H9 (cell line): ENCODE results near the gene GABARAPL2. TPM values are rescaled to one million over a fixed set of nuclear protein-coding genes. Genes with fewer than 3 reads are reported as not detected.

Source experiments
- DNase-seq: peaks from one replicate; pipeline ENCODE4 v3.0.0-alpha.2; 2017
- H2AFZ ChIP-seq: one replicate; pipeline ENCODE4 v1.6.1; 2013; ENCODE audit warnings: mild to moderate bottlenecking, low read length, control low read depth, moderate library complexity
- H2AK5ac ChIP-seq: 2 replicates; pipeline ENCODE4 v1.6.1; 2013; ENCODE audit warnings: low read length, control low read depth, mixed read lengths; ENCODE audit not compliant: insufficient read length
- H2BK120ac ChIP-seq: one replicate; pipeline ENCODE4 v1.6.1; 2013; ENCODE audit warnings: low read depth, mild to moderate bottlenecking, low read length, control low read depth, inconsistent platforms; ENCODE audit not compliant: poor library complexity, severe bottlenecking
- H2BK12ac ChIP-seq: 2 replicates; pipeline ENCODE4 v1.6.1; 2013; ENCODE audit warnings: low read length, control low read depth, mixed read lengths, low read depth; ENCODE audit not compliant: insufficient read length
- H2BK15ac ChIP-seq: 2 replicates; pipeline ENCODE4 v1.6.1; 2013; ENCODE audit warnings: low read depth, low read length, control low read depth
- H2BK20ac ChIP-seq: one replicate; pipeline ENCODE4 v1.6.1; 2013; ENCODE audit warnings: low read depth, mild to moderate bottlenecking, low read length, control low read depth, inconsistent platforms; ENCODE audit not compliant: poor library complexity, severe bottlenecking
- H2BK5ac ChIP-seq: 2 replicates; pipeline ENCODE4 v1.6.1; 2013; ENCODE audit warnings: low read length, control low read depth, mixed read lengths; ENCODE audit not compliant: insufficient read length
- H3K14ac ChIP-seq: 2 replicates; pipeline ENCODE4 v1.6.1; 2013; ENCODE audit warnings: low read length, control low read depth; ENCODE audit not compliant: insufficient read depth
- H3K18ac ChIP-seq: 2 replicates; pipeline ENCODE4 v1.6.1; 2013; ENCODE audit warnings: low read depth, mild to moderate bottlenecking, mixed read lengths, low read length, control low read depth; ENCODE audit not compliant: insufficient read length
- H3K23ac ChIP-seq: 2 replicates; pipeline ENCODE4 v1.6.1; 2013; ENCODE audit warnings: low read length, control low read depth, mixed read lengths, low read depth; ENCODE audit not compliant: insufficient read length
- H3K23me2 ChIP-seq: 2 replicates; pipeline ENCODE4 v1.6.1; 2013; ENCODE audit warnings: low read depth, mild to moderate bottlenecking, mixed read lengths, low read length, control low read depth; ENCODE audit not compliant: insufficient read length, poor library complexity, severe bottlenecking
- H3K27ac ChIP-seq: 2 replicates; pipeline ENCODE4 v1.5.1; 2013; ENCODE audit warnings: low read length, control low read depth, mixed read lengths, low read depth; ENCODE audit not compliant: insufficient read length
- H3K27me3 ChIP-seq: 2 replicates; pipeline ENCODE4 v1.6.1; 2013; ENCODE audit warnings: low read length, control low read depth, inconsistent platforms; ENCODE audit not compliant: insufficient read depth
- H3K4ac ChIP-seq: 2 replicates; pipeline ENCODE4 v1.6.1; 2013; ENCODE audit warnings: low read depth, mild to moderate bottlenecking, control low read depth, inconsistent platforms, low read length, moderate library complexity
- H3K4me1 ChIP-seq: 2 replicates; pipeline ENCODE4 v1.6.1; 2013; ENCODE audit warnings: low read length, control low read depth, inconsistent platforms; ENCODE audit not compliant: insufficient read depth
- H3K4me2 ChIP-seq: 2 replicates; pipeline ENCODE4 v1.6.1; 2013; ENCODE audit warnings: low read length, control low read depth, mixed read lengths; ENCODE audit not compliant: insufficient read length, insufficient read depth
- H3K56ac ChIP-seq: 2 replicates; pipeline ENCODE4 v1.6.1; 2013; ENCODE audit warnings: low read depth, mild to moderate bottlenecking, mixed read lengths, low read length, control low read depth; ENCODE audit not compliant: insufficient read length
- H3K79me1 ChIP-seq: 2 replicates; pipeline ENCODE4 v1.6.1; 2013; ENCODE audit warnings: low read depth, mild to moderate bottlenecking, moderate library complexity, low read length, control low read depth, inconsistent platforms; ENCODE audit not compliant: insufficient read depth, poor library complexity, severe bottlenecking
- H3K79me2 ChIP-seq: 2 replicates; pipeline ENCODE4 v1.6.1; 2013; ENCODE audit warnings: low read length, control low read depth, inconsistent platforms; ENCODE audit not compliant: insufficient read depth
- H3K9ac ChIP-seq: 2 replicates; pipeline ENCODE4 v1.6.1; 2013; ENCODE audit warnings: low read length, control low read depth, mixed read lengths; ENCODE audit not compliant: insufficient read length; ENCODE audit errors: extremely low read depth
- H3K9me3 ChIP-seq: one replicate; pipeline ENCODE4 v1.6.1; 2013; ENCODE audit warnings: low read depth, low read length, inconsistent platforms; ENCODE audit not compliant: control insufficient read depth
- H3T11ph ChIP-seq: one replicate; pipeline ENCODE4 v1.6.1; 2013; ENCODE audit warnings: mild to moderate bottlenecking, low read length, control low read depth, inconsistent platforms
- H4K20me1 ChIP-seq: one replicate; pipeline ENCODE4 v1.6.1; 2013; ENCODE audit not compliant: control insufficient read depth, insufficient read length, insufficient read depth
- H4K5ac ChIP-seq: 2 replicates; pipeline ENCODE4 v1.6.1; 2013; ENCODE audit warnings: low read depth, mild to moderate bottlenecking, mixed read lengths, low read length, control low read depth; ENCODE audit not compliant: insufficient read length
- H4K8ac ChIP-seq: replicated peaks from 2 replicates; pipeline ENCODE4 v1.6.1; 2013; ENCODE audit warnings: low read length, control low read depth, mixed read lengths, low read depth; ENCODE audit not compliant: insufficient read length
- H4K91ac ChIP-seq: 2 replicates; pipeline ENCODE4 v1.6.1; 2013; ENCODE audit warnings: low read depth, mild to moderate bottlenecking, moderate library complexity, mixed read lengths, low read length, control low read depth; ENCODE audit not compliant: insufficient read length
- H3K27ac Mint-ChIP-seq, 3 experiments: 2 replicates in 2 of 3; 3 replicates in 1 of 3; pipeline ENCODE4 v1.8.0; 2020 to 2021; ENCODE audit warnings: mixed read lengths in 3 of 3, mild to moderate bottlenecking in 1 of 3, moderate library complexity in 1 of 3
- H3K27me3 Mint-ChIP-seq: 2 replicates; pipeline ENCODE4 v1.8.0; 2021; ENCODE audit warnings: low read depth, mild to moderate bottlenecking, moderate library complexity, mixed read lengths
- H3K36me3 Mint-ChIP-seq, 3 experiments: 2 replicates in 2 of 3; 3 replicates in 1 of 3; pipeline ENCODE4 v1.8.0; 2020 to 2021; ENCODE audit warnings: low read depth in 3 of 3, mixed read lengths in 3 of 3; ENCODE audit not compliant: insufficient read depth in 1 of 3
- H3K4me1 Mint-ChIP-seq, 2 experiments: 2 replicates each; pipeline ENCODE4 v1.8.0; 2020; ENCODE audit warnings: mixed read lengths in 2 of 2
- H3K4me3 Mint-ChIP-seq, 2 experiments: 2 replicates in 1 of 2; 3 replicates in 1 of 2; pipeline ENCODE4 v1.8.0; 2020 to 2021; ENCODE audit warnings: mild to moderate bottlenecking in 2 of 2, mixed read lengths in 2 of 2, moderate library complexity in 1 of 2
- H3K9me3 Mint-ChIP-seq, 2 experiments: 2 replicates in 1 of 2; 3 replicates in 1 of 2; pipeline ENCODE4 v1.8.0; 2020; ENCODE audit warnings: mild to moderate bottlenecking in 2 of 2, mixed read lengths in 2 of 2, moderate library complexity in 1 of 2
- CTCF ChIP-seq: fragments of 200-600 bp; sonication (generic); conservative IDR thresholded peaks from 3 replicates; pipeline ENCODE4 v1.8.0; 2021; ENCODE audit warnings: antibody characterized with exemption, mild to moderate bottlenecking
- WGBS: extraction: QIAGEN DNeasy Blood & Tissue Kit; methylation state at CpG from one replicate; pipeline ENCODE4 v1.1.7; 2013; ENCODE audit warnings: missing lambda C conversion rate, low lambda C conversion rate, mixed read lengths; ENCODE audit not compliant: insufficient read length; ENCODE audit errors: extremely low coverage; 5-methylcytosine and 5-hydroxymethylcytosine counted together
- total RNA-seq: library from RNA; stranded (reverse); gene quantifications from 2 replicates; pipeline ENCODE4 v1.2.1, GENCODE V29; 2021

The GABARAPL2 gene
- total RNA-seq, 1 experiment from 2014 or later = 62.6 TPM

- no peak overlapping the region for H3K4me3 Mint-ChIP-seq
- no peak overlapping the region; a peak in 1 of 7 replicates for H3K27ac Mint-ChIP-seq
- Histone ChIP-seq H3K4ac (no peak overlapping the region), H3K9ac (no peak overlapping the region), H2AK5ac (no peak overlapping the region), H3K27ac (no peak overlapping the region), H2BK12ac (no peak overlapping the region), H4K5ac (no peak overlapping the region), H2BK120ac (no peak overlapping the region), H3K79me1 (no peaks in the 10 kb centered on the region), H3K56ac (no peak overlapping the region), H3K23me2 (no peaks in the 10 kb centered on the region), H2BK15ac (no peak overlapping the region), H3K14ac (no peak overlapping the region), H4K8ac (no peak overlapping the region), H3K27me3 (no peaks in the 10 kb centered on the region), H3K9me3 (no peaks in the 10 kb centered on the region), H3K23ac (no peak overlapping the region), H2BK5ac (no peak overlapping the region), H2BK20ac (no peak overlapping the region), H3K79me2 (no peaks in the 10 kb centered on the region), H3K4me2 (no peak overlapping the region), H2AFZ (no peak overlapping the region), H3K18ac (no peak overlapping the region), H4K91ac (no peak overlapping the region), H3K4me1 (peaks cover 8% of the 10 kb centered on the region; the same call in 1 of the 2 replicates), H3T11ph (no peak overlapping the region), H4K20me1 (no peaks in the 10 kb centered on the region)
- H3K36me3 Mint-ChIP-seq = peaks cover 17 to 71% (median 62%) of the 10 kb centered on the region in 3 experiments; a peak in 6 of 7 replicates
- no peaks in the 10 kb centered on the region for H3K9me3 Mint-ChIP-seq
- WGBS = no CpG with 5 or more reads among the region's 3 CpGs
- TF ChIP-seq CTCF = no peak
- H3K27me3 Mint-ChIP-seq = no peaks in the 10 kb centered on the region
- DNase-seq = no peak
- H3K4me1 Mint-ChIP-seq = peaks cover 14 to 15% of the 10 kb centered on the region in 2 experiments
These were observed 6.8 kb downstream of the GABARAPL2 start for GRCh38 chr16:75572864-75573542.
